GM23338 (cell line): ENCODE data around the gene SLC20A1.

Experiments used
- CREB1 ChIP-seq: fragments of 250-450 bp; sonication (Bioruptor Pico); IDR thresholded peaks from 2 replicates; pipeline ENCODE4 v1.5.0; 2020; ENCODE audit warnings: low read depth, mild to moderate bottlenecking, moderate library complexity
- CTCF ChIP-seq, 2 experiments: fragments of 200-600 bp in 1 of 2; sonication (generic) in 1 of 2; conservative IDR thresholded peaks; 2 replicates each; pipeline versions ENCODE4 v1.5.1 to v1.6.1; 2016 to 2017; ENCODE audit warnings: antibody characterized with exemption in 2 of 2, low read depth in 2 of 2, mild to moderate bottlenecking in 2 of 2, moderate library complexity in 1 of 2
- ETS1 ChIP-seq: IDR thresholded peaks from 2 replicates; pipeline ENCODE4 v1.6.1; 2016; ENCODE audit warnings: antibody characterized with exemption
- EZH2 ChIP-seq: fragments of 200-600 bp; sonication (generic); IDR thresholded peaks from one replicate; pipeline ENCODE4 v1.8.0; 2017; ENCODE audit warnings: antibody characterized with exemption, mild to moderate bottlenecking, low read depth; ENCODE audit not compliant: unreplicated experiment
- EZH2phosphoT487 ChIP-seq: fragments of 200-600 bp; sonication (generic); IDR thresholded peaks from one replicate; pipeline ENCODE4 v1.8.1; 2018; ENCODE audit warnings: antibody characterized with exemption; ENCODE audit not compliant: unreplicated experiment
- JUNB ChIP-seq: IDR thresholded peaks from one replicate; pipeline ENCODE4 v1.6.1; 2016; ENCODE audit warnings: antibody characterized with exemption; ENCODE audit not compliant: unreplicated experiment
- POLR2AphosphoS5 ChIP-seq: IDR thresholded peaks from 2 replicates; pipeline ENCODE4 v1.6.1; 2016; ENCODE audit warnings: antibody characterized with exemption, low read depth
- REST ChIP-seq: IDR thresholded peaks from one replicate; pipeline ENCODE4 v1.6.1; 2018; ENCODE audit warnings: antibody characterized with exemption; ENCODE audit not compliant: unreplicated experiment
- STAT1 ChIP-seq: IDR thresholded peaks from one replicate; pipeline ENCODE4 v1.6.1; 2016; ENCODE audit warnings: antibody characterized with exemption; ENCODE audit not compliant: unreplicated experiment
- ZNF331 ChIP-seq: fragments of 250-450 bp; sonication (Bioruptor Pico); IDR thresholded peaks from 2 replicates; pipeline ENCODE4 v1.5.0; 2020; ENCODE audit warnings: low read depth, mild to moderate bottlenecking, moderate library complexity

DNA sequence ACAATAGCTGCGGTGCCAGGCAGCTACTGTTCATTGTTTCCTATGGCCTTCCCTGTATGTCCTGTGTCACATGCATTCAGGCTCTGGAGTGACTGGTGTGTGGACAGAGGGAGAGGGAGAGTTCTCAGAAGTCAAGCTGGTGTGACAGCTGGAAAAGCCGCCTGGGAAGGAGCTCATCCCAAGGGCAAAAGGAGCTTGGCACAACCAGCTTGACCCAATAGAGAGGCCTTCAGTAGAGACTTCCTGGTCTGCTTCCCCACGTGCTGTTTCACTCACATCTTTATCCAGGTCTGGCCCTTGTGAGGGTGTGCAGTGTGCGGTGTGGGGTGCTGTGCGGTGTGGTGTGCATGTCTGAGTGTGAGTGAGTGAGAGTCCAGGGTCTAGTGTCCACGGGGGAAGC lies 64.0 kb downstream of the SLC20A1 start:
- no peak for TF ChIP-seq CTCF (conservative IDR thresholded peaks at IDR 0.05; ENCODE audit: low read depth in 2 of 2)
- no peak for TF ChIP-seq EZH2phosphoT487
- TF ChIP-seq CREB1 (CRISPR knock-in tag), result no peak
- no peak for TF ChIP-seq POLR2AphosphoS5
- no peak for TF ChIP-seq STAT1
- no peak for TF ChIP-seq JUNB
- no peak for TF ChIP-seq REST
- no peak for TF ChIP-seq EZH2
- TF ChIP-seq ETS1, result no peak
- no peak for TF ChIP-seq ZNF331 (CRISPR knock-in tag)
